Bronchial epithelial cell (primary cell): ENCODE measurements around the gene NELFE. TPM values are rescaled to one million over a fixed set of nuclear protein-coding genes. Genes with fewer than 3 reads are reported as not detected.
"Not testable (repeated sequence)": the region's sequence is repeated elsewhere in the genome, so short reads cannot be mapped to it uniquely, and the experiment has no call there.

ENCODE experiments used
- DNase-seq: peaks from one replicate; pipeline ENCODE4 v3.0.0-alpha.2; 2010; ENCODE audit warnings: low read depth
- FAIRE-seq: peaks from 2 replicates; lab custom pipeline; 2011; peaks lifted over from hg19 to GRCh38; lab: Jason Lieb, UNC
- H3K27me3 ChIP-seq: 2 replicates; pipeline ENCODE4 v1.5.1; 2011; ENCODE audit warnings: low read length; ENCODE audit not compliant: control insufficient read depth, insufficient read depth
- H3K36me3 ChIP-seq: 2 replicates; pipeline ENCODE4 v1.5.1; 2011; ENCODE audit warnings: low read length; ENCODE audit not compliant: control insufficient read depth, insufficient read depth
- H3K4me3 ChIP-seq: 2 replicates; pipeline ENCODE4 v1.5.1; 2011; ENCODE audit warnings: mild to moderate bottlenecking, low read depth, low read length, control low read depth
- total RNA-seq: library from RNA; depleted of rRNA; stranded (reverse); fragments of >200 nt; gene quantifications from 2 replicates; pipeline ENCODE4 v1.2.1, GENCODE V29; 2014
- TF ChIP-seq, protein P1 (sequence below): IDR thresholded peaks from 2 replicates; pipeline ENCODE4 v1.5.1; 2011; ENCODE audit warnings: mild to moderate bottlenecking, moderate library complexity, low read length, control low read depth, inconsistent platforms; ENCODE audit not compliant: insufficient read depth, severe bottlenecking

NELFE gene
- total RNA-seq, 1 donor from 2014 or later, result 163 TPM

DNA sequence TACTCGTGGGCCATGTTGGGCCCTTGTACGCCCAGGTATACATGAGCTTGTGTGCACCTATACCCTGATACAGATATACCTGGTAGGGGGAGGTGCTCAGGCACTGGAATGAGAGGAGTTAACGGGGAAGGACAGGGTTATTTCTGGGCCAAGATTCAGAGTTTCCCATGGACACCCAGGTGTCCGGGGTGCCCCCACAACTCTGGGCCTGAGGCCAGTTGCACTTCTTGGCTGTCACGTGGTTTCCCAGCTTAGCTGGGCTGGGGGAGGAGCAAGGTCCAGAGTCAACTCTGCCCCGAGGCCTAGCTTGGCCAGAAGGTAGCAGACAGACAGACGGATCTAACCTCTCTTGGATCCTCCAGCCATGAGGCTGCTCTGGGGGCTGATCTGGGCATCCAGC lies 23.0 kb upstream of the NELFE start, which contains the start of gene C4A:
Gene C4A, plus strand, starts transcription at position 314 of the 400 bp plus-strand sequence. Its CDS starts 51 bp downstream, at position 365.
- not testable (repeated sequence) for H3K4me3 ChIP-seq, DNase-seq, FAIRE-seq, H3K27me3 ChIP-seq, H3K36me3 ChIP-seq

DNA sequence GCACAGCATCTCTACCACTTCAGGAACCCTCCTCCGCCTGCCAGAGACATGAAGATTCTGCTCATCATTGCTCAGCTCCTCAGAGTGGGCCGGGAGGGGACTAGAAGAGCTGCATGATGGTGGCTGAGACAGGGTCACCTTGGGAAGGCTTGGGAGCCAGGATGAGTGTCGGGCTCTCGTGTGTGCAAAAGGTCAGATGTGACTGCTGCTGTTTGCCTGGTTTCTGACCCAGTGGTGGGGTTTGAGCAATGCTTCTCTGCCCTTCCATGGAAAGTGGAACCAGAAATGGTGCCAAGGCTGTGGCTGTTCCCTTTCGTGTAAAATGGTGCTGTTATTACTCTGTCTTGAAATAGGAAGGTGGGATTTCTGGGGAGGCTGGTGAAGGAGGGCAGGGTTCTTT lies 22.2 kb upstream of the NELFE start:
- H3K27me3 ChIP-seq, FAIRE-seq, DNase-seq, H3K36me3 ChIP-seq, H3K4me3 ChIP-seq: not testable (repeated sequence)

DNA sequence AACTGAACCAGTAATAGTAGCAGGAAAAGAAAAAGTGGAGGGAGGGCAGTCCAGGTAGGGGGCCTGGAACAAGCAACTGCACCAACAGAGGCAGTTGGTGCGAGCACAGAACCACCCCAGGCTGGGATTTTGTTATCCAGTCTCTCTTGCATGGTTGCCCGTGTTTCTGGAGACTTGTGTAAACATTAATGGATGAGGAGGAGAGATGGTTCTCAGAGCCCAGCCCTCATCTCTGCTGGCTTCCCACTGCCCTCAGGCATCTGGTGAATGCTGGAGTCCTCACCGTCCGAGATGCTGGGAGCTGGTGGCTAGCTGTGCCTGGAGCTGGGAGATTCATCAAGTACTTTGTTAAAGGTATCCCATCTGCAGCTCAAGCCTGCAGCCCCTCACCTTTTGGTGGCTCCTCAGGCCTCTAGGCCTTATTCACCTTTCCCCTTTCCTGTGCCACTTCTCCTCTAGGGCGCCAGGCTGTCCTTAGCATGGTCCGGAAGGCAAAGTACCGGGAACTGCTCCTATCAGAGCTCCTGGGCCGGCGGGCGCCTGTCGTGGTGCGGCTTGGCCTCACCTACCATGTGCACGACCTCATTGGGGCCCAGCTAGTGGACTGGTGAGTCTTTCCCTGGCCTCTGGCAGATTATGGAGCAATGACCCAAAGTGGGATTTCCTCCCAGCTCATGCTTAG lies 21.6 kb upstream of the NELFE start:
- not testable (repeated sequence) for H3K27me3 ChIP-seq, H3K4me3 ChIP-seq, DNase-seq, FAIRE-seq, H3K36me3 ChIP-seq

DNA sequence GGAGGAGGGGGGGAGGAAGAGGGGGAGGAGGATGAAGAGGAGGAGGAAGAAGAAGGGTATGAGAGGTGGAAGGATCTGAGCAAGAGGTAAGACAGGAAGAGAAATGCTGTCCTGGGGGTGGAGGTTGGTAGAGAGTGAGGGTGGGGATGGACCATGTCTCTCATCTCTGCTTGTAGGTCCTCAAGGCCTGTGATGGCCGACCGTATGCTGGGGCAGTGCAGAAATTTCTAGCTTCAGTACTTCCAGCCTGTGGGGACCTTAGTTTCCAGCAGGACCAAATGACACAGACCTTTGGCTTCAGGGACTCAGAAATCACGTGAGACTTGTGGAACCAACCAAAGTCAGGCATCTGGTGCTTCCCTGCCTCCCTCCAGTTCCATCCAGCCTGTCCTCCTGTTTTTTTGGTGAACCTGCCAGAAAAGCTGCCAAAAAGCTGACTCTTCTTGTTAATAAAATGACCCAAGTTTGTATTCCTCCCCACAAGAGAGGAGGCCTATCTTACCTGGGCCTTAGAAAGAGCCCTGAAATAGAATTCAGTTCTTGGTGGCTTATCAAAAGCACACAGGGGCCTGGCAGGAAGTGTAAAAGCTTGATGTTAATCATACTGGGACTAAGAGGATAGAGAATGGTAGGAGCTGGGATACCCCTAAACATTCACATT lies 20.6 kb upstream of the NELFE start:
- H3K4me3 ChIP-seq, result no peak overlapping the region
- H3K27me3 ChIP-seq, result no peaks in the 10 kb centered on the region
- TF ChIP-seq, protein P1, sequence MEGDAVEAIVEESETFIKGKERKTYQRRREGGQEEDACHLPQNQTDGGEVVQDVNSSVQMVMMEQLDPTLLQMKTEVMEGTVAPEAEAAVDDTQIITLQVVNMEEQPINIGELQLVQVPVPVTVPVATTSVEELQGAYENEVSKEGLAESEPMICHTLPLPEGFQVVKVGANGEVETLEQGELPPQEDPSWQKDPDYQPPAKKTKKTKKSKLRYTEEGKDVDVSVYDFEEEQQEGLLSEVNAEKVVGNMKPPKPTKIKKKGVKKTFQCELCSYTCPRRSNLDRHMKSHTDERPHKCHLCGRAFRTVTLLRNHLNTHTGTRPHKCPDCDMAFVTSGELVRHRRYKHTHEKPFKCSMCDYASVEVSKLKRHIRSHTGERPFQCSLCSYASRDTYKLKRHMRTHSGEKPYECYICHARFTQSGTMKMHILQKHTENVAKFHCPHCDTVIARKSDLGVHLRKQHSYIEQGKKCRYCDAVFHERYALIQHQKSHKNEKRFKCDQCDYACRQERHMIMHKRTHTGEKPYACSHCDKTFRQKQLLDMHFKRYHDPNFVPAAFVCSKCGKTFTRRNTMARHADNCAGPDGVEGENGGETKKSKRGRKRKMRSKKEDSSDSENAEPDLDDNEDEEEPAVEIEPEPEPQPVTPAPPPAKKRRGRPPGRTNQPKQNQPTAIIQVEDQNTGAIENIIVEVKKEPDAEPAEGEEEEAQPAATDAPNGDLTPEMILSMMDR, result no peak
- FAIRE-seq, result no peak
- DNase-seq, result no peak
- no peaks in the 10 kb centered on the region for H3K36me3 ChIP-seq

DNA sequence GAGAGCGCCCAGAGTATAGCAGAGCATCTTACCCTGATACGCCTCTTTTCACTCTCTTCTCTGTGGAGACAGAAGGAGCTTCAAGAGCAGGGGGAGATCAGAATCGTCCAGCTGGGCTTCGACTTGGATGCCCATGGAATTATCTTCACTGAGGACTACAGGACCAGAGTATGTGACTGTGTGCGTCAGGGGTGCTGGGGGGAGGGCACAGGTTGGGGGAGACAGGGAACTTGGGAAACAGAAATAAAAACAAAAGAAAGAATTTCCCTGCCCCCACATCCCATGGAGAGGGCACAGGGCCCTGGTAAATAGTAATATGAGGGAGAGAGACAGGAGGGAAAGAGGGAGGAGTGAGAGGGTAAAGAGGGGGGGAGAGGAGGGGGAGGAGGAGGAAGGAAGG lies 20.1 kb upstream of the NELFE start:
- FAIRE-seq, result no peak
- H3K4me3 ChIP-seq, result no peak overlapping the region
- no peaks in the 10 kb centered on the region for H3K27me3 ChIP-seq
- no peak for DNase-seq
- TF ChIP-seq, protein P1, result no peak
- no peaks in the 10 kb centered on the region for H3K36me3 ChIP-seq

DNA sequence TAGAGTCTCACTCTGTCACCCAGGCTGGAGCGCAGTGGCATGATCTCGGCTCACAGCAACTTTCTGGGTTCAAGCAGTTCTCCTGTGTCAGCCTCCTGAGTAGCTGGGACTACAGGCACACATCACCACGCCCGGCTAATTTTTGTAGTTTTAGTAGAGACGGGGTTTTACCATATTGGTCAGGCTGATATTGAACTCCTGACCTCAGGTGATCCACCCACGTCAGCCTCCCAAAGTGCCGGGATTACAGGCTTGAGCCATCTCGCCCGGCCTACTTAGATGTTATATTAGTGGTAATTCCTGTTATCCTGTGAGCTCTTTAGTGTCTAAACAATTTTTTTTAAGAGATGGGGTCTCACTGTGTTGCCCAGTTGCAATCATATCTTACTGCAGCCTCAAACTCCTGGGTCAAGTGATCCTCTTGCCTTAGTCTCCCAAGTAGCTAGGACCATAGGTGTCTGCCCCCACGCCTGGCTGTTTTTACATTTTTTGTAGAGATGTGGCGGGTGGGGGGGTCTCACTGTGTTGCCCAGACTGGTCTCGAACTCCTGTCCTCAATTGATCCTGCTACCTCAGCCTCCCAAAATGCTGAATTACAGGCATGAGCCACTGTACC lies 19.2 kb upstream of the NELFE start:
- Histone ChIP-seq H3K36me3 (no peaks in the 10 kb centered on the region), H3K27me3 (no peaks in the 10 kb centered on the region), H3K4me3 (no peak overlapping the region)
- DNase-seq (no peak), FAIRE-seq (no peak)
- TF ChIP-seq, protein P1, result no peak

DNA sequence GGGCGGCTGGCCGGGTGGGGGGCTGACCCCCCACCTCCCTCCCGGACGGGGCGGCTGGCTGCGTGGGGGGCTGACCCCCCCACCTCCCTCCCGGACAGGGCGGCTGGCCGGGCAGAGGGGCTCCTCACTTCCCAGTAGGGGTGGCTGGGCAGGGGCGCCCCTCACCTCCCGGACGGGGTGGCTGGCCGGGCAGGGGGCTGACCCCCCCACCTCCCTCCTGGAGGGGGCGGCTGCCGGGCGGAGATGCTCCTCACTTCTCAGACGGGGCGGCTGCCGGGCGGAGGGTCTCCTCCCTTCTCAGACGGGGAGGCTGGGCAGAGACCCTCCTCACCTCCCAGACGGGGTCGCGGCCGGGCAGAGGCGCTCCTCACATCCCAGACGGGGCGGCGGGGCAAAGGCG lies 17.3 kb upstream of the NELFE start:
- DNase-seq, H3K27me3 ChIP-seq, H3K4me3 ChIP-seq, FAIRE-seq, H3K36me3 ChIP-seq: not testable (repeated sequence)
